Measurements from ENCODE around the gene OR4D2.
"Not testable (repeated sequence)": the region's sequence is repeated elsewhere in the genome, so short reads cannot be mapped to it uniquely, and the experiment has no call there.

OR4D2 gene

DNA sequence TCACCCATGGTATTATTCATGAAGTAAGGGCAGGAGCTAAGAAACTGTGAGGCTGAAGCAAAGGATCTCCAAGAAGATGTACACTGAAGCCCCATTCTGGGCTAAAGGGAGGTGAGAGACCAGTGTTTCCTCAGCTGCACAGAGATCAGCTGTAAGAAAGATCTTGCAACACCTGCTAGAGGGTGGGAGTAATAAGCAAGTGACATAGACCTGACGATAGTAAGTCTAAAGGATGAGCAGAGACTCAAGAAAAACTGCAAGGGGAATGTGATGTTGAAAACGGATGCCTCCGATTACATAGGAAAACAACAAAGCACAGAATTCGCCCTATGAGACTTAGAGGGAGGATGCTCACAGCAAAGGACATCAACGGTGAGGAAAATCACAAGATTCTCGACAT, at the start of gene OR4D2:
TSS of gene OR4D2 (plus strand) at position 301 of the 400 bp plus-strand sequence. CDS start 2,674 bp downstream, outside the sequence.
- DNase-seq: no peak

DNA sequence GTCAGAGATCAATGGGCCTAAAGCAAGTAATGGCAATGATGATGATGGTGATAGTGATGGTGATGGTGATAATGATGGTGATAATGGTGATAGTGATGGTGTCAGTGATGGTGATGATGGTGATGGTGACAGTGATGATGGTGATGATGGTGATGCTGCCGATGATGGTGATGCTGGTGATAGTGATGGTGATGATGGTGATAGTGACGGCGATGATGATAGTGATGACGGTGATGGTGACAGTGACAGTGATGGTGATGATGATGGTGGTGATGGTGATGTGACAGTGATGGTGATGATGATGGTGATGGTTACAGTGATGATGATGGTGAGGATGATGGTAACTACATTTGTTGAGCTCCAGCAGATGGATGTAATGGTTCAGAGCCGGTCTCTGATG, 49.4 kb upstream of the OR4D2 start:
- no peak for DNase-seq

DNA sequence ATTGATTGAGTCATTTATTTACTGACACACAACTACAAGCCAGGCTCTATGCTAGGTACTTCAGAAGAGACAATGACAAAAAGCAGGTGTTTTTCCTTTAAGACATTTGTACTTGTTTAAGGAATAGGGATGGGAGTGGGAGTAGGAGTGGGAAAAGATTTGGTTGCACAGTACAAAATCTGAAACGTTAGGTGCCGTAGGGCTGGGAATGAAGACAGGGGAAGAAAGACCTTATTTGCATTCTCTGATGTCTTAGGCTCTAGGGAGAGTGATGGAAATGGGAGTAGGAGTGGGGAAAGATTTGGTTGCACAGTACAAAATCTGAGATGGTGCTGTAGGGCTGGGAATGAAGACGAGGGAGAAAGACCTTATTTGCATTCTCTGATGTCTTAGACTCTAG, 47.3 kb upstream of the OR4D2 start:
- no peak for DNase-seq

DNA sequence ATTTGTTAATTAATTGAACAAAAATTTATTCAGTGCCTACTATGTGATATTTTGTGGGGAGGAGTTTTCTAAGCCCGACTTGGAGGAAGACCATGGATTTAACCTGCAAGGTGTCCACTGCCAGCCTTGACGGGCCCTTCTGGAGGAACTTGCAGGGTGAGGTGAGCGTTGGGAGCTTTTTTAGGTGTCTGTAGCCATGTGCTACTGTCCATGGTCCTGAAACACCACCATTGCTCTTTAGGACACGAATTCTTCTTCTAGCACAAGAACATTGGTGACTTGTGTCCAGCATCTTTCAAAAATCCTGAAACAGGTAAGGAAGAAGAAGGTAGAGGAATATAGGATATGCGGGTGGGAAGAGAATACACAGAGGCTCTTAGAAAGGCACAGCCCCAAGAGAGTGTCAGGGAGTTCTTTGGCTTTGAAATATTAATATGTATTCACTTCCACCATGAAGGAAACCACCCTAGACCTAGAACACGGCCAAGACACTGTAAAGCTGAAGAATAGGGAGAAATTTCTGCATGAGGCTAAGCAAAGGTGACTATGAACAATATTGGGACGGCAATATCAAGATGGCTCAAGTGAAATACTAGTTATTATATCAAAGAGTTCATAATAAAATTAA, 46.5 kb upstream of the OR4D2 start:
- DNase-seq: peak; percentile 46

DNA sequence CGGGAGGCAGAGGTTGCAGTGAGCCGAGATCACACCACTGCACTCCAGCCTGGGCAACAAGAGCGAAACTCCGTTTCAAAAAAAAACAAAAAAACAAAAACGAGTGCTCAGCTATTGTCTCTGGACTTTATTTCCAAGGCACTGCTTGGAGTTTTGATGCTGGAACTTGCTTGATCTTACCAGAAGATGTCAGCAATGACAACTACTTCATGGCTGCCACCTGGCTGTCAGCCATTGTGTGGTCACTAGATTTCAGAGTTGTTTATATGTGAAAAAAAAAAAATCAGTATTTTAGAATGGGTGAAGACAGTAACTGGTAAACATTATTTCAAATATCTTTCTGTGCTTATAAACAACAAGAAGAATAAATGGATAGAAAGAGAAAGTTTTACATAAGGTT, 44.9 kb upstream of the OR4D2 start:
- peak; percentile 34 for DNase-seq

DNA sequence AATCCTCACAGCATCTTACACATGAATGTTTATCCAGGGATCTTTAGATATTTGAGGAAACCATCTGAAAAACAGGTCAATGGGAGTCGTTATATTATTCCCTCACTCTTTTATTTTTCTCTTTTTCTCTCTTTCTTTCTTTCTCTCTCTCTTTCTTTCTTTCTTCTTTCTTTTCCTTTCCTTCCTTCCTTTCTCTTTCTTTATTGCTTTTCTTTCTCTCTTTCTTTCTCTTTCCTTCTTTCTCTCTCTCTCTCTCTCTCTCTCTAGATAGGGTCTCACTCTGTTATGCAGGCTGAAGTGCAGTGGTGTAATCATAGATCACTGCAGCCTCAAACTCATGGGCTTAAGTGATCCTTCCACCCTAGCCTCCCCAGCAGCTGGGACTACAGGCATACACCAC, 38.9 kb upstream of the OR4D2 start:
- no peak for DNase-seq

DNA sequence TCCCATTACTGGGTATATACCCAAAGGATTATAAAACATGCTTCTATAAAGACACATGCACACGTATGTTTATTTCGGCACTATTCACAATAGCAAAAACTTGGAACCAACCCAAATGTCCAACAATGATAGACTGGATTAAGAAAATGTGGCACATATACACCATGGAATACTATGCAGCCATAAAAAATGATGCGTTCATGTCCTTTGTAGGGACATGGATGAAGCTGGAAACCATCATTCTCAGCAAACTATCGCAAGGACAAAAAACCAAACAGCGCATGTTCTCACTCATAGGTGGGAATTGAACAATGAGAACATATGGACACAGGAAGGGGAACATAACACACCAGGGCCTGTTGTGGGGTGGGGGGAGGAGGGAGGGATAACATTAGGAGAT, 34.1 kb upstream of the OR4D2 start:
- not testable (repeated sequence) for DNase-seq

DNA sequence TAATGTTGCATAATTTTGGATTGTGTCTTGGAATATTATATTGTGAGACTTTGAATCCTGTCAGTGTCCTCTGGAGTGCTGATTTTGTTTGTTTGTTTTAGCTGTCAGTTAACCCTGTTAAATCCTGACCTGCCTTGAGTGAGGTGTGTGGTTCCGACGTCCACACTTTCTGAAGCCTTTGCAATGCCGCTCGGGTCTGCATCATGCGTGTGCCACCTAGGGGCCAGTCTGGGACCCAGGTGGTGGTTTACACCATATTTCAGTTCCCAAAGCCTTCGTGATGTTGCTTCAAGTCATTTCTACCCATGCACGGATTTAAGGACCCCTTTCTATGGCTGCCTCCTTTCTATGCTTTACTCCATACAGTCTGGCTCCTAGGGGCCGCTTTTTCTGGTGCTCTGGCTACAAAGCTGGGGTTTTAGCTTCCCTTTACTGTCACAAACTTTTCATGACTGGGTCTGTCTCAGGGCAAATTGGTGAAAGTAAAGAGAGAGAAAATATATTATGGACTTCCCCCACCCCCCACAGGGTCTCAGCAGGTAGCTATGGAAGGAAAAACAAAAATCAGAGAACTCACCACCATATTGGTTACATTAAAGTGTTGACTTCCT, 30.0 kb upstream of the OR4D2 start:
- DNase-seq: no peak

DNA sequence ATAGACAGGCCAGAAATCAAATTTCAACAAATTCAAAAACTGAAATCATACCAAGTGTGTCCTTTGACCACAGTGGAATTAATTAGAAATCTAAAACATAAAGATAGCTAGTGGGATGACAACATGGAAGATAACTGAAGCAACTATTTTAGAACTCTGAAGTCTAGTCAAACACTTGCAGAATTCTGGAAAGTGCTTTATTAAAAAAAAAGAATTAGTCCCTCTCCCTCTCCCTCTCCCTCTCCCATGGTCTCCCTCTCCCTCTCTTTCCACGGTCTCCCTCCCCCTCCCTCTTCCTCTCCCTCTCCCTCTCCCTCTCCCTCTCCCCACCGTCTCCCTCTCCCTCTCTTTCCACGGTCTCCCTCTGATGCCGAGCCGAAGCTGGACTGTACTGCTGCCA, 25.3 kb upstream of the OR4D2 start:
- no peak for DNase-seq

DNA sequence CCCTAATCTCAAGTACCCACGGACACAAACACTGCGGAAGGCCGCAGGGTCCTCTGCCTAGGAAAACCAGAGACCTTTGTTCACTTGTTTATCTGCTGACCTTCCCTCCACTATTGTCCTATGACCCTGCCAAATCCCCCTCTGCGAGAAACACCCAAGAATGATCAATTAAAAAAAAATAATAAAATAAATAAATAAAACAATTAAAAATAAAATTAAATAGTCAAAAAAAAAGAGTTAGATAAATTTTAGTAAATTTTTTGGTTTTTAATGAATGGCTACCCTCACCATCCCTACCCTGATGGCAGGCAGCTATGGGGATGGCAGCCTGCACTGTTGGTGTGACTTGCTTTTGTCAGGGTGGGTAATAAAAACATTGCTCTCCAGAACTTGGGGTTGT, 23.4 kb upstream of the OR4D2 start:
- DNase-seq: not testable (repeated sequence)

DNA sequence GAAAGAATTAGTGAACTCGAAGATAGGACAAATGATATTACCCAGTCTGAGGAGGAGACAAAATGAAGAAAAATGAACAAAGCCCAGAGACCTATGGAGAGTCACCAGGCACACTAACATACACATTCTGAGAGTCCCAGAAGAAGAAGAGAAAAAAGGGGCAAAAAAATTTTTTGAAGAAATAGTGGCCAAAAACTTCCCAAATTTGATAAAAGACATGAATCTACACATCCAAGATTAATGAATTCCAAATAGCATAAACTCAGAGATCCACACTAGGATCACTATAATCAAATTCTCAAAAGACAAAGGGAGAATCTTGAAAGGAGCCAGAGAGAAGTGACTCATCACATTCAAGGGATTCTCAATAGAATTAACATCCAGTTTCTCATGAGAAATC, 22.0 kb upstream of the OR4D2 start:
- no peak for DNase-seq

DNA sequence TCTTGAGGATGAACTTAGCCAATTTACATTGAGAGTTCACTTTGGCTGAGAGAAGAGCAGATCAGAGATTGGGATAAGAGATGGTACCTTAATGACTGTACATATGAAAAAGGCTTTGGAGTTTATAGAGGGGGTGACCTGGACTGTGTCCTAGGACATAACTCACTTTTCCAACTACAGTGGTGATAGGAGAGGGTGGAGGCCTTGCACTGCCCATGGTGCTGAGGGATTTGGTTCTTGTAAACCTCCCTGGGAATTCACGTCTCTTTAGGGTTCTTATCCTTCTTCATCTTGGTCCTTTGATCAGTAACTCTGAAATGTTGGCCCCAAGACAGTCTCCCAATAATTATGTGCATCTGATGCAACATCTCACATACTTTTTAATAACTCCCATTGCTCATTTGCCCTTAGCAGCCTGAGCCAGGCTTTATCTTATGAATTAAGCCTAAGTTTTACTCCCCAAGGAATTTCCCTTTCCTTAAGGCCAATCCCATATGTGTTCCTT, 18.8 kb upstream of the OR4D2 start, which contains the start of gene OR4D1:
TSS of gene OR4D1 (plus strand) at position 455 of the 505 bp plus-strand sequence. CDS start 6,770 bp downstream, outside the sequence.
- no peak for DNase-seq

DNA sequence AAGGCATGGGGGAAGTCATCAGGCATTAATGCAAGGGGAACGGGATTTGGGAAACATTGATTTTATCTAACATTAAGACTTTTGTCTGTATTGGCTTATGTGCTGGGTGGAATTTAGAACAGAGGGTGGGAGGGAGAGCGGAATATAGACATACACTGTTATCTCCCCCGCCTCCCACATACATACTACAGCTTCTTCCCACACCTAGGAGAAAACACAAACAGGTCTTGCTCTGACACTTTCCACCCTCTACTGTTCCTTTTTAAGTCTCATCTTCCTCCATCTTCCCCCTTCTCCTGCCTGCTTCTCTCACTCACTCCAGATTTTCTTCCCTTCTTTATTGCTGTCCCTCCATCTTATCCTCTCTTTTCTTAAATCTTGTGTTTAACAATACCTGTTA, 18.2 kb upstream of the OR4D2 start:
- DNase-seq: no peak

DNA sequence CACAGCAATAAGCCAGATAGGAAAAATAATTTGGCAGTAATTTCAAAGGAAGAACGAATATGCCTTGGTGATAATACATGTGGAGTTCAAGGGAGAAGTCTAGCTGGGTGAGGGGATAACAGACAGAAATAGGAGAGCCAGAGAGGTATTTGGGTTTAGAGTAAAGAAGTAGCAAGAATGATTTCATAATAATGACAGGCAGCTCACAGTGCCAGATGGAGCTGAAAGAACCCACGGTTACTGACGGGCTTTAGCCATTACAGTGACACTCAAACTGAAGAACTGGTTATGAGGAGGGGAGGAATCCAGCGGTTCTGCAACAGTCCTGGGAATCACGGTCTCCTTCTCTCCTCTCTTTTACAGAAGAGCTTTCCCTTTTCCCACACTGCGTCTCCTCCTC, 16.4 kb upstream of the OR4D2 start:
- no peak for DNase-seq

DNA sequence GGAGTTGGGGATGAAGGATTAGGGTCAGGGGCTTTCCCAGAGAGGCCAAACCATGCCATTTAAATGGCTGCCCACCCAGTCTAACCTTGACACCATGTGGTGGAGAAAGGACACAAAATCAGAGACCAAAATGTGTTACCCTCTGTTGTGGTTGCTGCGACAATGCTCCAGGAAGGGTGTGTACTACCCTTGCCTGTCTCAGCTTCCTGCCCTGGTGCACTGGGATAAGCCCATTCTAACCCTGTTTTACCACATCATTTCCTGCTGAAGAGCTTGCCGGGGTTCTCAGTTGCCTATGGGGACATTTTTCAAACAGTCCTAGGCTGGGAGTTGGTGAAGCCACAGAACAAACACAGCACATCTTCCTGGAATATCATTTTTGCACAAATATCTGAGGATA, 13.7 kb upstream of the OR4D2 start:
- peak; percentile 58 for DNase-seq

DNA sequence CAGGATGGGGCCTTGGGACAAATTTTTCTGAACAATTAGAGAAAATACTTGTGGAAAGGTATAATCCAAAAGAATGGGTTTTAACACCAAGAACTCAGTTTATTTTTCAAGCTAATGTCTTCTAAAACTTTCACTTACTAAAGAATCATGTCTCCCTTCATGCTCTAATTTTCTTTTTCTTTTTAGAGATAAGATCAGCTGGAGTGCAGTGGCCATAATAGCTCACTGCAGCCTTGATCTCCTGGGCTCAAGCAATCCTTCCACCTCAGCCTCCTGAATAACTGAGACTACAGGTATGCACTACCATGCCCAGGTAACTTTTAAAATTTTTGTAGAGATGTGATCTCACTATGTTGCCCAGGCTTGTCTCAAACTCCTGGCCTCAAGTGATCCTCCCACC, 13.1 kb upstream of the OR4D2 start:
- DNase-seq: no peak

DNA sequence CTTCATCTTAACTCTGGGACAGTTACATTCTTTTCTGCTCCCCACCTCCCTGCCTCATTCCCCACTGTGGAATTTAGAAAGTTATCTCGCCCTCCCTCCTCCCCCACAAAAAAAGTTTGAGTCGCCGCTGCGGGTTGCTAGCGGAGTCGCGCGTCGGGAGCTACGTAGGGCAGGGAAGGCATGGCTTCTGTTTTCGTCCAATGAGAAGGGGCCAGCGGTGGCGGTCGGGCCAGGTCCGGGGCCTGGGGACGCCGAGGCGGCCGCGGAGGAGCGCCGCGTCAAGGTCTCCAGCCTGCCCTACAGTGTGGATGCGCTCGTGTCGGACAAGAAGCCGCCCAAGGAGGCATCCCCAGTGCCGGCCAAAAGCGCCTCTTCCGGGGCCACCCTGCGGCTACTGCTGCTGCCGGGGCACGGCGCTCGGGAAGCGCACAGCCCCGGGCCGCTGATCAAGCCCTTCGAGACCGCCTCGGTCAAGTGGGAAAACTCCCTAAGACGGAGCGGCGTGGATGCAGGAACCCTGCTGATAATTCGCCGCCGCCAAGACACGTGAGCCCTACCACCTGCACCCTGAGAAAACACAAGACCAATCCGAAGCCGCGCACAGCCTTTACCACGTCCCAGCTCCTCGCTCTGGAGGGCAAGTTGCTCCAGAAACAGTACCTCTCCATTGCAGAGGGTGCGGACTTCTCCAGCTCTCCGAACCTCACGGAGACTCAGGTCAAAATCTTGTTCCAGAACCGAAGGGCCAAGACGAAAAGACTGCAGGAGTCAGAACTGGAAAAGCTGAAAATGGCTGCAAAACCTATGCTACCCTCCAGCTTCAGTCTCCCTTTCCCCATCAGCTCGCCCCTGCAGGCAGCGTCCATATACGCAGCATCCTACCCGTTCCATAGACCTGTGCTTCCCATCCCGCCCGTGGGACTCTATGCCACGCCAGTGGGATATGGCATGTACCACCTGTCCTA, 9.7 kb upstream of the OR4D2 start:
- DNase-seq: peak; percentile 46

DNA sequence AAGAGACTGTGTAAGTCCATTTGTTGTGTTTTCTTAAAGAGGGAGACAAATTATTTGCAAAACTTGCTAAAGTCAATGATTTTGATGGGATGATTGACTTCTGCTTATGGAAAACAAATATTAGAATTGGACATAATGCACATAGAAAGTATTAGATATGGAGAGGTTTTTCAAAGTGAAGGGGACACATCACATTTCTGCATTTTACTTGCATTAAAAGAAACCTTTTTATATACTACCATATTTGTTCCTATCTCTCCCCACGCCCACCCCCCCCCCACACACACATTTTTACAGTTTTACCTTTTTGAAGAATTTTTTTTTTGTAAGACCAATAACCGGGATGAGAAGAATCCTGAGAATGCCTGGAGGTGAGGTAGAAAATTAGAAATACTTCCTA, 8.6 kb upstream of the OR4D2 start:
- no peak for DNase-seq

DNA sequence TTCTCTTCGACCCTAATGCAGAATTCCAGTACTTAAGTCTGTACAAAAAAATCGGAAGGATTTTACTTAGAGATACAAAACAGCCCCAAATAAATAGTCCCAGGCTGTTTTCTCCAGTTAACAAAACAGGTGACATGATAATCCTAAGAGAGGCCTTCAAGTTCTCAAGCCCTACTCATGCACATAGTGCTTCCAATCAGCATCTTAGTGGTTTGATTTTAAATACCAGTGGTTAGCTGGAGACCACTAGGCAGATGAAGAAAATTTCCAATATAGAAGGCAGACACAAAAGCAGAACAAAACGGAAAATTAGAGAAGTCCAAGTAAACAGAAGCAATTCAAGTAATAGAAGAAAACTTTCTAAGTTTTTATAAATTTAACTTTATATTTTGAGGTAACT, 5.2 kb upstream of the OR4D2 start:
- no peak for DNase-seq

DNA sequence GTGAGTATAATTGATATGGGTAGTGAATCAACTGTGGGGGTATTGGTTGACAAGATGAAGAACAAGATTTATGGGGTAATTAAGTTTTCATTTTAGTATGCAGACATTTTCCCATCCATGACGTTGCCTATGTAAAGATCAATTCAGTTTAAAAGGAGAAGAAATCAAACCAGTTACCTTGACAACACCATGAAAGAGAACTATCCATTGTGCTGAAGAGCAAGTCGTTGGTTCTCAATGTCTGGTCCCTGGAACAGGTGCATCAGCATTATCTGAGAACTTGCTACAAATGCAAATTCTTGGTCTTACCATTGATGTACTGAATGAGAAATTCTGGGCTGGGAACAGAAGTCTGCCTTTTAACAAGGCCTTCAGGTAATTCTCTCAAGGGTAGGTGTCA, 801 bp upstream of the OR4D2 start:
- no peak for DNase-seq

DNA sequence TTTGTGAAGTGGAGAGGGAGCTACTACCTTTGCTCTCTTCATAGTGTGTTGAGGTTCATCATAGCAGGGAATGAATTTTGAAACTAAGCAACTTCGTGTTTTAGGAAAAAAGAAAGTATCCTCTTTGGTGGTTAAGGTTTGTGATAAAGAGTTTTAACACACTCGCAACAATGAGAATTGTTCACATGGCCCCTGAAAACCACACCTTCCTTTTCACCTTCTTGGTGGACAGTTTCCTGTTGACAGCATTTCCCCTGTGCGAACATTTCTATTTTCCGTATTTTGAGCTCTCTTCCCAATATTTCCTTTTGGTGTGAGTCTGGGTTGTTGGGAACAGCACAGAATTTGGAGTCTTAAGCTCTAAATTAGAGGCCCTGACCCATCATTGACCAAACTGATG, 3.8 kb downstream of the OR4D2 start:
- no peak for DNase-seq

DNA sequence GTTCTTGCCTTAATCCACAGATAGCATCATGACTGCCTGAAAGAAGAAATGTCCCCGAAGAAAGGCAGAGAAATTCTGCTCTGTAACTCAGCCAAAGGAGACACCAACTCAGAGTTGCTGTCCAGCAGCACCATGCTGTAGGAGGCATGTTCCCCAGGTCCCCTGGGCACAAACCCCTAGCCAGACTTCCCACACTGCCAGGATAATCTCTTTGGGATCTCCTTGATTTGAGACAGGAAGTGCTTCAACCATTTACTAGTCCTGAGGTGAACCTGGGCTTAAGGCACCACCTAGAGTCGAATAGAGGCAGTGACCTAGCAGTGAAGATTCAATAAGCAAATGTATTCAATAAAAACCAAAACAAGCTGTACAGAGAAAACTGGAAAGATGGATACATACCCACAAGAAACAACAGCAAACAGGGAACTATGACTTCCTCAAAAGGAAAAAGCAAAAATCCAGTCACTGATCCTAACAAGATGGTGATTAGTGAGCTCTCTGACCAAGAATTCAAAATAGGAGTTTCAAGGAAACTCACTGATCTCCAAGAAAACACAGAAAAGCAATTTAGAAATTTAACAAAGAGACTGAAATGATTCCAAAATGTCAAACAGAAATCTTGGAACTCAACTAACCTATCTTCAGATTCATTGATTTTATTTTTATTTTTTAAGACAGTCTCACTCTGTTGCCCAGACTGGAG, 5.7 kb downstream of the OR4D2 start:
- DNase-seq: peak; percentile 36

DNA sequence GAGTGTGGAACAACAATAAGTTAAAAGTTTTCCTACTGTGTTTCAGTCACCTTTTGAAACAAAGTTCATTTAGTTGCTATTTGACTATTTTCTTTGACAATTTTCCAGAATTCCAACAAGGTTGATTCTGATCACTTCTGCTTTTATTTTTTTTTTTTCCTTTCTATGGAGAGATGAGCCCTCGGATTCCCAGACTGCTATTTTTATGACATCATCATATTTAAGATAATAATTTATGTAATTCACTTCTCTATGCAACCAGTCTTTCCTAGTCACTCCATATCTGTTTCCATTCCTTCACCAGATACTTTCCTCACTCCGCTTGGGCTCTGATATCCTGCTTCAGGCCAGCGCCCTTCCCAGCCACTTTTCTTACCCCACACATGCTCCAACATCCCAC, 8.1 kb downstream of the OR4D2 start:
- DNase-seq: no peak
